ENCODE data around the gene GDE1. TPM values are rescaled to one million over a fixed set of nuclear protein-coding genes. Genes with fewer than 3 reads are reported as not detected.
A peak's percentile ranks its signal among the peaks of the same experiment; 100 is the strongest.

GDE1 gene
- total and polyA plus RNA-seq, 9 of the 15 experiments (the other 6 are each of a cell fraction or from before 2014, with no cell fraction given) = 18.8 to 40.5 (median 22.3) TPM

- TF ChIP-seq MCM7 (IDR thresholded peaks at IDR 0.05) (no peak), KAT2B (IDR thresholded peaks at IDR 0.05; ENCODE audit: low read depth, low read length) (no peak), FOXA1 (IDR thresholded peaks at IDR 0.05; ENCODE audit: borderline replicate concordance) (no peak), CBX8 (IDR thresholded peaks at IDR 0.05; ENCODE audit: borderline replicate concordance, extremely low read depth, low read depth, low read length, poor library complexity, severe bottlenecking) (no peak), GTF3C2 (IDR thresholded peaks at IDR 0.05; ENCODE audit: borderline replicate concordance, extremely low read depth, insufficient read length) (no peak), RREB1 (CRISPR knock-in tag; IDR thresholded peaks at IDR 0.05) (no peak), KLF13 (tag; IDR thresholded peaks at IDR 0.05; ENCODE audit: borderline replicate concordance, low read depth) (no peak), ZNF707 (CRISPR knock-in tag; conservative IDR thresholded peaks at IDR 0.05) (no peak), DDX20 (tag; IDR thresholded peaks at IDR 0.05; ENCODE audit: low read depth) (no peak), PTBP1 (IDR thresholded peaks at IDR 0.05; ENCODE audit: low read depth, low read length) (no peak), PHF21A (IDR thresholded peaks at IDR 0.05; ENCODE audit: borderline replicate concordance, low read depth) (no peak), USF2 (CRISPR knock-in tag; IDR thresholded peaks at IDR 0.05) (no peak), HNRNPL (IDR thresholded peaks at IDR 0.05; ENCODE audit: low read depth, low read length) (no peak), HBP1 (CRISPR knock-in tag; IDR thresholded peaks at IDR 0.05) (no peak), ZSCAN29 (IDR thresholded peaks at IDR 0.05) (0 out of 2 replicates have a peak, but pooled peaks have one; percentile 27), GTF2A2 (tag; IDR thresholded peaks at IDR 0.05) (no peak), ZNF3 (CRISPR knock-in tag; IDR thresholded peaks at IDR 0.05) (no peak), THRAP3 (IDR thresholded peaks at IDR 0.05; ENCODE audit: borderline replicate concordance) (no peak)
Observed at GRCh38 chr16:19520861-19521331, 1.0 kb downstream of the GDE1 start (continued).
